IPS-NIHi11 (cell line): ENCODE data around the gene SMPD3.
"Not testable (repeated sequence)": the region's sequence is repeated elsewhere in the genome, so short reads cannot be mapped to it uniquely, and the experiment has no call there.

Experiments
- DNase-seq: peaks from one replicate; pipeline ENCODE4 v3.0.0; 2012; ENCODE audit warnings: mixed read lengths, low spot score

The SMPD3 gene

GRCh38 chr16:68448360-68448970, at the start of gene SMPD3:
Gene SMPD3, minus strand, starts transcription at chr16:68448508. Its CDS starts 76,327 bp downstream, at chr16:68372181.
- peak; percentile 97 for DNase-seq

DNA sequence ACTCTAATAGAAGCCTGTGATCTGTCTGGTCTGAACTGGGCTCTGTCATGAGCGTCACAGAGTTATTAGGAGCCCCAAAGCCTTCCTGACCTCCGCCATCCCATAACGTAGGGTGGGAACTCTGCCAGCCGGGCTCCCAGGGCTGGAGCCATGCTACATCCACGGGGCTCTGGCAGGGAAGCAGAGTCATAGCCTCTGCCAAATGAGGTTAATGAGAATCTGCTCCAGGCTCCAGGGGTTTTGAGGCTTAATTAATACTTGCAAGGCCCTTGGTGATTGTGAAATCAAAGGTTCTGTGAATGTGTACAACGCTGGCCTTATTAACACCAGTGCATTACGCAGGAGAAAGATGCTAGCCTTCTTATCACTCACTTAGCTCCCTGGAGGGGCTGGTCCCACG, 48.4 kb upstream of the SMPD3 start:
- DNase-seq, result no peak

DNA sequence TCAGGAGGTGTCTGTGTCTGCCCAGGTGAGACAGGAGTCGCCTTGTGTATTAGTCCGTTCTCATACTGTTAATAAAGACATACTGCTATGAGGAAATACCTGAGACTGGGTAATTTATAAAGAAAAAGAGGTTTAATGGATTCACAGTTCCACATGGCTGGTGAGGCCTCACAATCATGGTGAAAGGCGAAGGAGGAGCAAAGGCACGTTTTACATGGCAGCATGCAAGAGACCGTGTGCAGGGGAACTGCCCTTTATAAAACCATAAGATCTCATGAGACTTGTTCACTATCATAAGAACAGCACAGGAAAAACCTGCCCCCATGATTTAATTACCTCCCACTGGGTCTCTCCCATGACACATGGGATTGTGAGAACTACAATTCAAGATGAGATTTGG, 46.0 kb upstream of the SMPD3 start:
- DNase-seq, result not testable (repeated sequence)

GRCh38 chr16:68493412-68494070, 45.2 kb upstream of the SMPD3 start:
- DNase-seq, result no peak

DNA sequence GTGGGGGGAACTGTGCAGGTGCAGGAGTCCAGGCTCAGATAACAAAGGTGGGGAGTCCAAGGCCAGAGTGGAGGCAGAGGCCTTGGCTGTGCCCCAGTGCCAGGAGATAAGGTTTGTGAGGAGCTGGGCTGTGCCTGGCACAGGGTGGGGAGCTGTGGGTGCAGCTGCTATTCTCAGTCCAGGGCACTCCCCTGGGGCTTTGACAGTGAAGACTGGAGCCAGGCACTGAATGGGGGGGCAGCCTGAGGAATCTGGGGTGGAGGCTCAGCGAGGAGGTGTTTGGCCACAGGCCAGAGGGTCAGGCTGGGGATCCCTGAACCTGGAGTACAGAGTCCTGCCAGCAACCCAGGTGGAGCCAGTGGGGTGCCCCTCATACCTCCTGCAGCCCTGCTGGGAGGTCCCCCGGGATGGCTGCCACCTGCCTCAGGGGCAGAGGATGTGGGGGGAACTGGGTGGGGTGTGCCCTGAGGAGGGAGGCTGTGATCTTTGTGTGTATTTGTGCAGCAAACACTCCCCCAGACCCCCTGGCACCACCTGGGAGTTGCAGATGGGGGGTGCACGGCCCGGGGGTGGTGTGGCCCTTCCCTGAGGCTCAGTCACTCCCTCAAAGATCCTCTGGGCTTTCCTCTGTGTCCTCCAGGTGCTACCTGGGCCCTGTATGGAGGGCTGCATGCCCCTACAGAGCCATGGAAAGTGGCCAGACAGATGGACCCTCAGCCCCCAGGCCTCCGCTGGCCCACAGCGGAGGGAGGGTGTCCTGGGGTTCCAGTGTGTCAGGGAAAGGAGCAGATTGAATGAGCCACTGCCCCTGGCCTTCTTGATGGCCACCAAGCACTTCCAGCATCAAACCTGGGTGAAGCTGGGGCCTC, 44.5 kb upstream of the SMPD3 start:
- no peak for DNase-seq

DNA sequence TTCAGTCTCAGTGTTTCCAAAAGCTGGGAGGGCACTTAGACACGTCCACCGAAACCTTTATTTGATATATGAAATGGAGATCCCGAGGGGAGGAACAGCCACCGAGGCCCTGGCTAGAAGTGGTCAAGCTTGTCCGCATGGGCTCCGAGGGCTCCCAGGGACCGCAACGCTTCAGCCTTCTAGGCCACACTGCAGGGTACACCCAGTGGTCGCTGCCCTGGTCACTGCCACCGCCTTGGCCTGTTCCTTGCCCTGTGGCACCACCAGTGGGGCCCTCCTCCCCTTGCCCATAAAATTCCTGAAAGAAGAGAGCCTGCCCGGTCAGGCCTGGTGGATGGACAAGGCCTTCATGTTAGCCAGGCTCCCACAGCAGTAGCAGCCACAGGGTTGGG, 43.8 kb upstream of the SMPD3 start:
- no peak for DNase-seq

GRCh38 chr16:68491576-68491950, 43.3 kb upstream of the SMPD3 start:
- no peak for DNase-seq

DNA sequence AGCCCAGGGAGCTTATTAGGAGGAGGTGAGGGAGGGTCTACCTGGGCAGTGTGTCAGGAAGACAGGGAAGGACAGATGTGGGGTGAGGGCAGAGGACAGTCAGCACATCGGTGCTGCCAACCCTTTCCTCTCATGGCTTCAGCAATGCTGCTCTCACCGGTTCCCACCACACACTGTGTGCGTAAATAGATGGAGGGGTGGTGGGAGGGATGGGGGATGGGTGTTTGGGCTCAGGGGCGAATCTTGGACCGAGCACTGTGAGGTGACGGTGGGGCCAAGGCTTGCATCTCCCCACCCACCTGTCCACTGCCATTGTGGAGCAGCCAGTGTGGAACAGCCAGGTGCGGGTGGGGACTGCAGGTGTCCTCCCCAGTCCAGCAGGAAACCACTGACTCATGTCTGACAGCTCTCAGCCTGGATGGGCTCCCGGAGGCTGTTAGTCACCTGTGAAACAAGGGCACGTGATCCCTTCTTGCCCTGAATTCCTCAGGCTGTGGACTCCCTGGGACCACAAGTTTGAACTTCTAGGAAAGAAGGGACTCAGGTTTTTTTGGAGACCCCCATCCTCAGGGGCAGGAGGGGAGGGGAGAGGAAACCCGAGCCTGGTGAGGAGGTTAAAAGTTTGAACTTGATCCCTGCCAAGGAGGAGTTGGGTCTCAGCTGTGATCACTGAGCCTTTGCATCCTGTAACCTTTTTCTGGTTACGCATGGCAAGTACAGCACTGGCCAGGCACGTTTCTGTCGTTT, 42.7 kb upstream of the SMPD3 start:
- DNase-seq, result peak; percentile 78

GRCh38 chr16:68490358-68490757, 42.0 kb upstream of the SMPD3 start:
- DNase-seq, result no peak

DNA sequence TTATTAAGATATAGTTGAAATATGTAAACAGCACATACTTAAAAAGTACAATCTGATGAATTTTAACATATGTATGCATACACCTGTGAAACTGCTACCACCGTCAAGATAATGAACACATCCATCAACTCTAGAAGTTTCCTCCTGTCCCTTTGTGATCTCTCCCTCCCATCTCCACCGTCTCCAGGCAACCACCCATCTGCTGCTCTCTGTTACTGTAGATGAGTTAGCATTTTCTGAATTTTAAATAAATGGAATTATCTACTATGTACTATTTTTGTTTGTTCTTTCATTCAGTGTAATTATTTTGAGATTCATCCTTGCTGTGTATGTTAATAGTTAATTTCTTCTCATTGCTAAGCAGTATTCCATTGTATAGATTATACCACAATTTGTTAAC, 40.2 kb upstream of the SMPD3 start:
- no peak for DNase-seq

DNA sequence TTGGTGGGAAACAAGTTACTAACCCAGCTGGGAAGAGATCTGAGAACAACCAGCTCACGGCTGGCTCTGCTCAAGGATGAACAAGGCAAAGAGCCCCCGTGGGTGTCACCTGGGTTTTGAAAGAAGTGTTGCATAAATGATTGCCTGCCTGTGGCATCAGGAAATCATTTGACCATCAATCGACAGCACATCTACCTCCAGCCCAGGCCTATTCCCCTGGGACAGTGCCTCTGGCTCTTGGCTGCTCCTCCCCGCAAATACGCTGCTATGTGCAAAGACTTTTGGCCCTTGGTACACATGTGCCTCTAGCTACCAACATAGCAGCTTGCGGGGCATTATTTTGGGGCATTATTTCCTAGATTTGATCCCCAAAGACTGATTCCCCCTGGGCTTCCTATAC, 39.4 kb upstream of the SMPD3 start:
- no peak for DNase-seq

GRCh38 chr16:68487203-68487514, 38.9 kb upstream of the SMPD3 start:
- no peak for DNase-seq

GRCh38 chr16:68486502-68487202, 38.3 kb upstream of the SMPD3 start:
- DNase-seq, result no peak

DNA sequence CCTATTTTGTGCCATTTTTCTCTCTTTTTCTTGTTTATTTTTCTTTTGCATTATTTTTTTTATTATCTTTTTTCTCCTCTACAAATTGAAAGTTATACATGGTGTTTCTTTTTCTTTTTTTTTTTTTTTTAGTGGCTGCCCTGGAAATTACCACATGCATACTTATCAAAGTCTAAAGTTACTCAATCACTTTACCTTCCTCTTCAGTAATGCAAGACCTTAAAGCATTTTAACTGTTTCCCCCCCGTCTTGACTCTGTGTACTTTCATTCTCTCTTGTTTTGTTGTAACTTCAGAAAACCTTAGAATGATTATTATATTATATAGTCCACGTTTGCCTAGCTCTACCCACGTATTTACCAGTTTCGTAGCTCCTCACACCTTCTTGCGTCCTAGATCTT, 33.3 kb upstream of the SMPD3 start:
- DNase-seq, result no peak

DNA sequence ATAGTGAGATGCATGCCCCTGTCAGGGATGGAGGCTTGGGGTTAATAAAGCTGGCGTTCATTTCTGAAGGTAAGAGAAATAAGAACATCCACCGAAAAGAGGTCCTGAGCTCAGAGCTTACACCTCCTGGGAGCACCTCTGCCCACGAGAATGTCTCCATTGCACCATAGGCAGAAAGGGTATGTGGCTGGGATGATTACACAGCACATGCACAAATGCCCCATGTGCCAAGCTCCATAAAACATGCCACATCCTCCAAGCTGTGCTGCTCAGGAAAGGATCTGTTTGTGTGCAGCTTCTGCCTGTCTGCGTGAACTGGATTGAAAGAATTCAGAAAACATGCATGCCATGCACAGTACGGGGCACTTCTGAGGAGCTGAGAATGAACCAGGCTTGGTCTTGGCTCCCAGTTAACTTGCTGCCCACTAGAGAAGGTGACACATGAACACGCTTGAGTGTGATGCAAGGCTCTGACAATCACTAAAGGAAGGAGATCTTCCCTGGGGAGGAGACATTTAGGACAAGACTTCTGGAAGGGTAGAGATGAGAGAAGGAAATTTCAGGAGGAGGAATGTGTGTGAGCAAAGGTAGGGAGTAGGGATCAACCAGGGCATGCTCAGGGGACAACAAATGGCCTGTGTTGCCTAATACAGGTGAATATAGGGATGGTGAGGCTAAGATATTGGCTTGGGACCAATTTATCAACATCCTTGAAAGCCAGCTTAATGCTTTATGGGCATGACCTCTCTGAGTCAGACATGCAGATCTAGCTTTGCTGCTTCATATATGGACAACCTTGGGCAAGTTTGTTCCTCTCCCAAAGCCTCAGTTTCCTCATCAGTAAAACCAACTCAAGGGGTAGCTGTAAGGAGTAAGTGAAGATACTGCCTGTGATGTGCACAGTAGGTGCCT, 32.0 kb upstream of the SMPD3 start:
- DNase-seq, result no peak

- DNase-seq, result no peak
Measured at GRCh38 chr16:68479271-68479670, 31.0 kb upstream of the SMPD3 start.

DNA sequence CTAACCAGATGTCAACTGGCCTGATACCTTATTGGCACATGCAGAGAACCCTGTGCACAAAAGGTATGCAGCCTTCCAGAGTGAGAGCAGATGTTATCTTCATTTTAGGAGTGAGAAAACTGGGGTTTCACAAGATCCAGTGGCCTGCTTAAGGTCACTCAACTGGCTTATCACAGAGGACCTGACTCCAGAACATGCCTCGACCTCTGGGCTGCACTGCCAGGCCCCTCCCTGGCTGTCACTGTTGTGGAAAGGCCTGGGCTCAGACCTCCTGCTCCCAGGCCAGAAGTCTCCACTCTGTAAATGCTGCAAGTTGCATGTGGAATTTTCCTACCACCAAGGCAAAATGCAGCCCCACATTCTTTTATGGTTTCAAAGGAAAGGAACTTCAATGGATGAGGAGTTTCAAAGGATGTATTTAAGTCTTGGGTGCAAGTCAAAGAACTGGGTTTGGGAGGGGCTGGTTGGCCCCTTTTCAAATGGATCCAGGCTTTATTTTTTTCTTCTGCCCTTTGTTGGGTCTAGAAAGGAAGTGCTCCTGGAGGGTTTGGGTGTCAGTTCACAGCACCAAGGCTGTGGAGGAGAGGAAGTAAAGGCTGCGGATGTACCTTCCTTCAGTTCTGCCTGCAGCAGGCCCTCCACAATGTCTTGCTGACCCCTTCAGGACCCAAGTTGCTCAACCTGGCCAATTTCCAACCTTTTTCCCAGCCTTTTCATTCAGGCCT, 30.4 kb upstream of the SMPD3 start:
- DNase-seq, result no peak

DNA sequence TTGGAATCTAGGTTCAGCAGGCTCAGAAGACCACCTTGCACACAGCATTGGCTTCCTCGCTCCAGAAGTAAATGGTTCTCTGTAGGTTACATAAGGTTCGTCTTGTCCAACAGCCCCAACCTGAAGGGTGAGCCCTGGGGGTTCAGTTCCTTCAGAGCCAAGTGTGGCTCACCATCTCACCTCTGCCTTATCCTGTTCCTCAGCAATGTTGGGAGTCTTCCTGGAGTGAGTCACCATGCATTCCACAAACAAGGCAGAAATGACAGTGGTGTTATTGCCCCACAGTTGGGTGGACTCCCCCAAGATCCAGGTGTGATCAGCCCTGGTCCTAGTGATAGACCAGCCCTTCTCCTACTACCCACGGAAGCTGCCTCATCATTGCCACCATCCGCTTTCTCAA, 26.8 kb upstream of the SMPD3 start:
- no peak for DNase-seq

DNA sequence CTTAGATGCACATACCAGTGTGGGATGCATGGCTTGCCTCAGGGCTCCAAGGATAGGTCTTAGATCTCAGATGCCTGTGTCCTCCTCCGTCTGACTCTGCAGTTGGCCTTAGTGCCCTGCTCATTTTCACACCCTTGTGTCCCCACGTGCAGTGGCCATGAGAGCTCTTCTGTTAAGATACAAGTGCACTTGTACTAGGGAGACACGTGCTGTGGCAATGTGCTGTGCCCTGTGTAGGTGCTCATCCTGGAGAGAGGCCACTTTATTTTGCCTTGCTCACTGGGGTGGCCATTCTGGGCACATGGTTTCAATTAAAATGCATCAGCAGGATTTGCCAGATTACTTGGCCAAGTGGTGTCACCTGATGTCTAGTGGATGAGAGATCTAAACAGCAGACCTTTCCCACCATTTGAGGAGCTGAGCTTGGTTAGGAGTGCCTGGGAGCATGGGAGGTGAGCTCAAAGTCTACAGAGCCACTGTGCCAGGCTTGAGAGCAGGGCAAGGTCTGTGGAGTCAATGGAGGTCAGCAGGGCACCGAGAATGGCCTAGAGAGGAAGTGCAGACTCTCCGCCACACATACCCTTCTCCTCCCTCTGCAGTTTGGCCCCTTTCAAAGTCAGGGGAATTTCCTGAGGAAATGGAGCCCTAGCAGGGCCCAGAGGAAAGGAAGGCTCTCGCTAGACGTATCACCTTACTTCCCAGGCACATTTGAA, 25.2 kb upstream of the SMPD3 start:
- DNase-seq, result no peak

GRCh38 chr16:68472581-68472980, 24.3 kb upstream of the SMPD3 start:
- DNase-seq, result no peak
